C4-2B (cell line): ENCODE measurements around the gene LRRC32.

Experiments used
- H3K27ac ChIP-seq: fragments of 450-650 bp; 2 replicates; pipeline ENCODE4 v1.5.1; 2017
- CTCF ChIP-seq: fragments of 450-650 bp; conservative IDR thresholded peaks from 2 replicates; pipeline ENCODE4 v1.5.1; 2017; ENCODE audit warnings: mild to moderate bottlenecking
- ZFX ChIP-seq: fragments of 450-650 bp; IDR thresholded peaks from 2 replicates; pipeline ENCODE4 v1.6.1; 2017

The LRRC32 gene

GRCh38 chr11:76684516-76684915 is 14.0 kb upstream of the LRRC32 start:
- TF ChIP-seq CTCF (no peak), ZFX (no peak)
- H3K27ac ChIP-seq, result no peak overlapping the region

- H3K27ac ChIP-seq, result no peak overlapping the region
- TF ChIP-seq CTCF (no peak), ZFX (no peak)
These were observed 12.9 kb upstream of the LRRC32 start for GRCh38 chr11:76683161-76684095.

- no peak overlapping the region for H3K27ac ChIP-seq
- TF ChIP-seq ZFX, result no peak
- TF ChIP-seq CTCF, result no peak
These were observed 12.1 kb upstream of the LRRC32 start for GRCh38 chr11:76682684-76683083.

- TF ChIP-seq ZFX (no peak), CTCF (no peak)
- no peak overlapping the region for H3K27ac ChIP-seq
These were observed 11.6 kb upstream of the LRRC32 start for GRCh38 chr11:76682106-76682505.

- TF ChIP-seq CTCF (peak; percentile 93), ZFX (no peak)
- no peak overlapping the region for H3K27ac ChIP-seq
These were observed 10.2 kb upstream of the LRRC32 start for GRCh38 chr11:76680518-76681425.

- TF ChIP-seq ZFX (no peak), CTCF (no peak)
- H3K27ac ChIP-seq, result no peak overlapping the region
These were observed 7.8 kb upstream of the LRRC32 start for GRCh38 chr11:76678321-76678720.

- TF ChIP-seq CTCF (no peak), ZFX (no peak)
- no peak overlapping the region for H3K27ac ChIP-seq
These were observed 6.9 kb upstream of the LRRC32 start for GRCh38 chr11:76677458-76677765.
